ENCODE data around the gene PTTG2.

DNA sequence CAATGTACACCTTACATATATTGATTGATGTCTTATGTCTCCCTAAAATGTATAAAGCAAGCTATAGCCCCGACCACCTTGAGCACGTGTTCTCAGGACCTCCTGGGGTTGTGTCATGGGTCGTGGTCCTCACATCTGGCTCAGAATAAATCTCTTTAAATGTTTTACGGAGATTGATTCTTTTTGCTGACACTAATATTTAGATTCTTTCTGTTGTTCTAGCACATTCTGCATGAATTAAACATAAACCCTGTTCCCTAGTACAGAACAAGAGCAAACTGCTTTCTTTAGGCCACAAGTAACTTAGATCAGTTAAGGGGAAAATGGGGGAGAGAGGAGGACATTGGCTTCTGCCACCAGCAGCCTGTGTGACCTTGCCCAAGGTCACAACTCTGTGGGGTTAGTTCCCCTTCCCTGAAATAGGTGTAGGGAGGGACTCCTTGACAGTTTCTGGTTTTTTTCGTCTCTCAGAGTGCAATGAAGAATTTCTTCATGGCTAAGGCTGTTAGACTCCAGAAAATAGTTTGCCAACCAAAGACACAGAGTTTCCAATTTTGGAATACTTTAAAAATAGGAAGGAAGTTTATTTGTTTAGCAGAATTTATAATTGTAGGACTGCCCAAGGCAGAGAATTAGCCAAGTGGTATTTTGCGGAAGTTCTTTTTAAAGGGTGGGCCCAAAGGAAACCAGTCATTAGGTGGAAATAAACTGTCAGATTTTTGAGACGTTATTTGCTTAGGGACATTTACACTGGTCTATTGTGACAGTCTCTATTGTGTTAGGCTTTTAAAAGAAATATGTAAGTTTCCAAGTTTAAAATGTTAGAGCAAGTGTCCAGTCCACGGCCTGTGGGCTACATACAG lies 29.4 kb downstream of the PTTG2 start:
- TF ChIP-seq POLR2A (IDR thresholded peaks at IDR 0.05; ENCODE audit: low read depth, low read length) = no peak
- no peak for TF ChIP-seq MXI1 (IDR thresholded peaks at IDR 0.05; ENCODE audit: borderline replicate concordance, low read depth, low read length)
- TF ChIP-seq, protein P1, sequence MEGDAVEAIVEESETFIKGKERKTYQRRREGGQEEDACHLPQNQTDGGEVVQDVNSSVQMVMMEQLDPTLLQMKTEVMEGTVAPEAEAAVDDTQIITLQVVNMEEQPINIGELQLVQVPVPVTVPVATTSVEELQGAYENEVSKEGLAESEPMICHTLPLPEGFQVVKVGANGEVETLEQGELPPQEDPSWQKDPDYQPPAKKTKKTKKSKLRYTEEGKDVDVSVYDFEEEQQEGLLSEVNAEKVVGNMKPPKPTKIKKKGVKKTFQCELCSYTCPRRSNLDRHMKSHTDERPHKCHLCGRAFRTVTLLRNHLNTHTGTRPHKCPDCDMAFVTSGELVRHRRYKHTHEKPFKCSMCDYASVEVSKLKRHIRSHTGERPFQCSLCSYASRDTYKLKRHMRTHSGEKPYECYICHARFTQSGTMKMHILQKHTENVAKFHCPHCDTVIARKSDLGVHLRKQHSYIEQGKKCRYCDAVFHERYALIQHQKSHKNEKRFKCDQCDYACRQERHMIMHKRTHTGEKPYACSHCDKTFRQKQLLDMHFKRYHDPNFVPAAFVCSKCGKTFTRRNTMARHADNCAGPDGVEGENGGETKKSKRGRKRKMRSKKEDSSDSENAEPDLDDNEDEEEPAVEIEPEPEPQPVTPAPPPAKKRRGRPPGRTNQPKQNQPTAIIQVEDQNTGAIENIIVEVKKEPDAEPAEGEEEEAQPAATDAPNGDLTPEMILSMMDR (conservative IDR thresholded peaks at IDR 0.05; ENCODE audit: low read depth, low read length) = no peak
- no peak for TF ChIP-seq FOS (IDR thresholded peaks at IDR 0.05; ENCODE audit: low read depth, low read length)
- TF ChIP-seq RFX5 (IDR thresholded peaks at IDR 0.05; ENCODE audit: low read depth, low read length) = no peak
